ENCODE results near the gene CYP2C8.
"Not testable (repeated sequence)": the region's sequence is repeated elsewhere in the genome, so short reads cannot be mapped to it uniquely, and the experiment has no call there.

The CYP2C8 gene

DNA sequence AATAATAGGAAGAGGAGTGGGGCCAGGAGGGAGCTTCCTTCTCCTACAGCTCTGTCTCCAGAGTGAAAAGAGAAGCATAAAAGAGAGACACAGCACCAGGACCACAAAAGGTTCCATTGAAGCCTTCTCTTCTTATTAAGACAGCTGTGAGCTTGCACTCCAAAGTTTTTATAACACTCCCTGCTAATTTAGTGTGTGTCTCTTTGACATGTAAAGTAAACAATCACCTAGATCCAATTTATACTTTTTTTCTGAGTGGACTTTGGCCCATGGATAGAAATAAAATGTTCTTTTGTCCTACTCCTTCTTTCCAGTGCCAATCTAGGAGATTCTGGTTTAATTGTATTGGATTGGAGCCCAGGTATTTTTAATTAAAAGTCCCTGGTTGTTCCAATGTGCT is at the start of gene CYP2C8:
TSS of gene CYP2C8 (minus strand) at position 212 of the 400 bp plus-strand sequence. CDS start at position 117, 95 bp downstream.
- Histone ChIP-seq H3K9me3 (ENCODE audit: control insufficient read depth, low read length) (no peaks in the 10 kb centered on the region), H3K4me1 (ENCODE audit: control insufficient read depth, insufficient read depth, low read length) (no peaks in the 10 kb centered on the region), H3K36me3 (ENCODE audit: control insufficient read depth, insufficient read depth, low read length) (no peaks in the 10 kb centered on the region), H3K4me3 (ENCODE audit: low read length) (no peak within 1 kb of the TSS), H3K27me3 (ENCODE audit: control insufficient read depth, insufficient read depth, low read length) (no peaks in the 10 kb centered on the region), H3K9ac (ENCODE audit: low read length) (no peak within 1 kb of the TSS)

DNA sequence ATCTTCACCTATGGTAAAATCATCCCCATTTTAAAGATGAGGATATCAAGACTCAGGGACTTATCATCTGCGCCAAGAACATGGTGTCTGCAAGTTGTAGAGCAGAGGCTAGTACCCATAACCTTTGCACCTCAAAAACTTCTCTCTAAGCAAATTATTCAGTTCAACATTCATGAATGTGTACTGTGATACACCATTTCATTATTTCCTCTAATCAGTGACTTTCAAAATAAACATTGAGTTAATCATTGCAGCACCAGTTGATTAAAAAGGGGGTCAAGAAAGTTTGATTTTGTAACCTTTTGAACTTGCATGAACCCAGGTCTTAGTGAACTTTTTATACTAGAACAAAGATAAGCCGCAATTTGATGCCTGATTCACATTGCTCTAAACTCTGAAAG is 47.6 kb upstream of the CYP2C8 start:
- no peaks in the 10 kb centered on the region for H3K4me1 ChIP-seq (ENCODE audit: control insufficient read depth, insufficient read depth, low read length)
- H3K36me3 ChIP-seq (ENCODE audit: control insufficient read depth, insufficient read depth, low read length), result no peaks in the 10 kb centered on the region
- H3K27me3 ChIP-seq (ENCODE audit: control insufficient read depth, insufficient read depth, low read length), result no peaks in the 10 kb centered on the region
- H3K9me3 ChIP-seq (ENCODE audit: control insufficient read depth, low read length), result no peaks in the 10 kb centered on the region
- no peak overlapping the region for H3K9ac ChIP-seq (ENCODE audit: low read length)
- H3K4me3 ChIP-seq (ENCODE audit: low read length), result no peak overlapping the region

DNA sequence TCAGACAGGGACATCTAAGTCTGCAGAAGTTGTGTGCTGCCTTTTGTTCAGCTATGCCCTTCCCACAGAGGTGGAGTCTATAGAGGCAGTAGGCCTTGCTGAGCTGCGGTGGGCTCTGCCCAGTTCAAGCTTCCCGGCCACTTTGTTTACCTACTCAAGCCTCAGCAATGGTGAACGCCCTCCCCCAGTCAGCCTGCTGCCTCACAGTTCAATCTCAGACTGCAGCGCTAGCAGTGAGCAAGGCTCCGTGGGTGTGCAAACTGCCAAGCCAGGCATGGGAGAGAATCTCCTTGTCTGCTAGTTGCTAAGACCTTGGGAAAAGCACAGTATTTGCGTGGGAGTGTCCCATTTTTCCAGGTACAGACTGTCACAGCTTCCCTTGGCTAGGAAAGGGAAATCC is 41.5 kb upstream of the CYP2C8 start:
- not testable (repeated sequence) for H3K4me3 ChIP-seq (ENCODE audit: low read length); H3K36me3 ChIP-seq (ENCODE audit: control insufficient read depth, insufficient read depth, low read length); H3K9me3 ChIP-seq (ENCODE audit: control insufficient read depth, low read length); H3K9ac ChIP-seq (ENCODE audit: low read length); H3K27me3 ChIP-seq (ENCODE audit: control insufficient read depth, insufficient read depth, low read length); H3K4me1 ChIP-seq (ENCODE audit: control insufficient read depth, insufficient read depth, low read length)

DNA sequence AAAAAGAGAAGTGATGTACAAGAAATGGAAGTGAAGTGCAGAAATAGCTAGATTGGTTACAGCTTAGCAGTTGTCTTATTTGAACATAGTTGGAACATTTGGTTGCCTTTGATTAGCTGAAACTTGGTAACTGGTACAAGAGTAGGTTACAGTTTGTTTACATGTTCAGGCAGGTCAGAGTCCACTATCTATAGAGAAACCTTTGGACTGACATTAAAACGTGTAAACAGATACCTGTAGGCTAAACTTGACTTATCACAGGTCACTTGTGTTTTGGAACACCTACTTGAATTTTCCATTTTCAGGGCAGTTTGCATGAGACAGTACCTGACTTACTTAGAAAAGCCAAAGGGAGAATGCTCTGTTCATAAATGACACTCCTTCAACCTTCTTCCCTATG is 28.5 kb upstream of the CYP2C8 start:
- H3K4me3 ChIP-seq (ENCODE audit: low read length), result no peak overlapping the region
- no peak overlapping the region for H3K9ac ChIP-seq (ENCODE audit: low read length)
- H3K36me3 ChIP-seq (ENCODE audit: control insufficient read depth, insufficient read depth, low read length), result no peaks in the 10 kb centered on the region
- no peaks in the 10 kb centered on the region for H3K27me3 ChIP-seq (ENCODE audit: control insufficient read depth, insufficient read depth, low read length)
- no peaks in the 10 kb centered on the region for H3K9me3 ChIP-seq (ENCODE audit: control insufficient read depth, low read length)
- peaks cover 6% of the 10 kb centered on the region for H3K4me1 ChIP-seq (ENCODE audit: control insufficient read depth, insufficient read depth, low read length)

DNA sequence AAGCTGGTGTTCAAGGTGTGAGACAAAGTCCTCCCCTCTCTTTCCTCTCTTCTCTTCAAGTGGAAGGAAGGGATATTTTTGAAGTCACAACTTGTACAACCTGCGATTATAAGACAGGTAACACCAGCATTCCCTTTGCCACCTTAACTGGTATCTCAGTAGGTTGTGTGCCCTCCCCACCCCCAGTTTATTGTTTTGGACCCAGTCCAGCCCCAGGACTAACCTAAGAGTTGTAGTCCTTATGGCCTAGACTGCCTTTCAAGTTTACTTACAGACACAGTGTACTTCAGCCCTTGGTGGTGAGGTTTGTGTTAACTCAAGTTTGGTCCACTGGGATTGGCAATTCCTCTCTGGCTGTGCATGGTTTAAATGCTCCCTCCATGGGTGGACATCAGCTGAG is 26.8 kb upstream of the CYP2C8 start:
- Histone ChIP-seq H3K4me1 (ENCODE audit: control insufficient read depth, insufficient read depth, low read length) (peaks cover 6% of the 10 kb centered on the region), H3K9me3 (ENCODE audit: control insufficient read depth, low read length) (no peaks in the 10 kb centered on the region), H3K9ac (ENCODE audit: low read length) (no peak overlapping the region), H3K36me3 (ENCODE audit: control insufficient read depth, insufficient read depth, low read length) (no peaks in the 10 kb centered on the region), H3K27me3 (ENCODE audit: control insufficient read depth, insufficient read depth, low read length) (no peaks in the 10 kb centered on the region), H3K4me3 (ENCODE audit: low read length) (no peak overlapping the region)

DNA sequence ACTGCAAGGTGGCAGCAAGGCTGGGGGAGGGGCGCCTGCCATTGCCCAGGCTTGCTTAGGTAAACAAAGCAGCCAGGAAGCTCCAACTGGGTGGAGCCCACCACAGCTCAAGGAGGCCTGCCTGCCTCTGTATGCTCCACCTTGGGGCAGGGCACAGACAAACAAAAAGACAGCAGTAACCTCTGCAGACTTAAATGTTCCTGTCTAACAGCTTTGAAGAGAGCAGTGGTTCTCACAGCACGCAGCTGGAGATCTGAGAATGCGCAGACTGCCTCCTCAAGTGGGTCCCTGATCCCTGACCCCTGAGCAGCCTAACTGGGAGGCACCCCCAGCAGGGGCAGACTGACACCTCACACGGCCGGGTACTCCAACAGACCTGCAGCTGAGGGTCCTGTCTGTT is 10.3 kb upstream of the CYP2C8 start:
- not testable (repeated sequence) for H3K4me1 ChIP-seq (ENCODE audit: control insufficient read depth, insufficient read depth, low read length); H3K27me3 ChIP-seq (ENCODE audit: control insufficient read depth, insufficient read depth, low read length); H3K36me3 ChIP-seq (ENCODE audit: control insufficient read depth, insufficient read depth, low read length); H3K4me3 ChIP-seq (ENCODE audit: low read length); H3K9ac ChIP-seq (ENCODE audit: low read length); H3K9me3 ChIP-seq (ENCODE audit: control insufficient read depth, low read length)

DNA sequence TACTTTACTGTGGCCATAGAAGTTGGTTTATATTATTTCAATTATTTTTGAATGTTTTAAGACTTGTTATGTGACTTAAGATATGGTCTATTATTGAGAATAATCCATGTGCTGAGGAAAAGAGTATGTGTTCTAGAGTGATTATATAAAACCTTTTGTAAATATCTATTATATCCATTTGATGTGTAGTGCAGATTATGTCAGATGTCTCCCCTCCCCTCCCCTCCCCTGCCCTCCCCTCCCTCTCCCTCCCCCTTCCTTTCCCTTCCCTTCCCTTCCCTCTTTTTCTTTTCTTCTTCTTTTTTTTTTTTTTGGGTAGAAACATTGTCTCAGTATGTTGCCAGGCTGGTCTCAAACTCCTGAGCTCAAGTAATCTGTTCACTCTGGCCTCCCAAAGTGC is 8.3 kb upstream of the CYP2C8 start:
- H3K9ac ChIP-seq (ENCODE audit: low read length), result no peak overlapping the region
- H3K4me3 ChIP-seq (ENCODE audit: low read length), result no peak overlapping the region
- H3K27me3 ChIP-seq (ENCODE audit: control insufficient read depth, insufficient read depth, low read length), result no peaks in the 10 kb centered on the region
- H3K9me3 ChIP-seq (ENCODE audit: control insufficient read depth, low read length), result no peaks in the 10 kb centered on the region
- H3K36me3 ChIP-seq (ENCODE audit: control insufficient read depth, insufficient read depth, low read length), result no peaks in the 10 kb centered on the region
- H3K4me1 ChIP-seq (ENCODE audit: control insufficient read depth, insufficient read depth, low read length), result no peaks in the 10 kb centered on the region

DNA sequence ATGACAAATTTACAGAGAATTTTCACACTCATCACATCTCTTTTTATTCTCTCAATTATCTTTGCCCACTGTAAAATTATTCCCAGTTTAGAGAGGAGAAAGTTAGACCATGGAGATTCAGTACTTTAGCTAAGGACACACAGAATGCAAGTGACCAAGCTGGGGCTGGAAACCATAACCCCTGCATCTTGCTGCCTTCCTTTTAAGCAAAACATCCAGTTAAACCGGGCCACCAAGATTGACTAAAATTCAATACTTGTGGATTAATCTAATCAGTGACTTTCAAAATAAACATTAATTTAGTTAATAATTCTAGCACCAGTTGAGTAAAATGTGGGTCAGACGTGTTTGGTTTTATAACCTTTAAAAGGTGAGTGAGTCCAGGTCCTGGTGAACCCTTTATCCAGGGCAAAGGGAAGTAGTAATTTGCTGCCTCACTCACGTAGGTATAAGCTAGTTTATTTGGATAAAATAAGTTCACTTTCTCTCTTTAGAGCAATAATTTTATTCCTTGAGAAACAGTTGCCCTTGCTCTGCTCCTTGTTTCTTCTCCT is 1.9 kb upstream of the CYP2C8 start:
- H3K4me1 ChIP-seq (ENCODE audit: control insufficient read depth, insufficient read depth, low read length), result no peaks in the 10 kb centered on the region
- H3K27me3 ChIP-seq (ENCODE audit: control insufficient read depth, insufficient read depth, low read length), result no peaks in the 10 kb centered on the region
- H3K36me3 ChIP-seq (ENCODE audit: control insufficient read depth, insufficient read depth, low read length), result no peaks in the 10 kb centered on the region
- no peaks in the 10 kb centered on the region for H3K9me3 ChIP-seq (ENCODE audit: control insufficient read depth, low read length)
- no peak overlapping the region for H3K4me3 ChIP-seq (ENCODE audit: low read length)
- no peak overlapping the region for H3K9ac ChIP-seq (ENCODE audit: low read length)

DNA sequence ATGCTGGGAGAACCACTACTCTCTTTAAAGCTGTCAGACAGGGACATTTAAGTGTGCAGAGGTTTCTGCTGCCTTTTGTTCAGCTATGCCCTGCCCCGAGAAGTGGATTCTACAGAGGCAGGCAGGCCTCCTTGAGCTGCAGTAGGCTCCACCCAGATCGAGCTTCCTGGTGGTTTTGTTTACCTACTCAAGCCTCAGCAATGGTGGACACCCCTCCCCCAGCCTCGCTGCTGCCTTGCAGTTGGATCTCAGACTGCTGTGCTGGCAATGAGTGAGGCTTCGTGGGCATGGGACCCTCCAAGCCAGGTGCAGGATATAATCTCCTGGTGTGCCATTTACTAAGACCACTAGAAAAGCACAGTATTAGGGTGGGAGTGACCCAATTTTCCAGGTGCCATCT is 5.2 kb downstream of the CYP2C8 start:
- not testable (repeated sequence) for H3K4me1 ChIP-seq (ENCODE audit: control insufficient read depth, insufficient read depth, low read length); H3K9me3 ChIP-seq (ENCODE audit: control insufficient read depth, low read length); H3K4me3 ChIP-seq (ENCODE audit: low read length); H3K9ac ChIP-seq (ENCODE audit: low read length); H3K27me3 ChIP-seq (ENCODE audit: control insufficient read depth, insufficient read depth, low read length); H3K36me3 ChIP-seq (ENCODE audit: control insufficient read depth, insufficient read depth, low read length)

DNA sequence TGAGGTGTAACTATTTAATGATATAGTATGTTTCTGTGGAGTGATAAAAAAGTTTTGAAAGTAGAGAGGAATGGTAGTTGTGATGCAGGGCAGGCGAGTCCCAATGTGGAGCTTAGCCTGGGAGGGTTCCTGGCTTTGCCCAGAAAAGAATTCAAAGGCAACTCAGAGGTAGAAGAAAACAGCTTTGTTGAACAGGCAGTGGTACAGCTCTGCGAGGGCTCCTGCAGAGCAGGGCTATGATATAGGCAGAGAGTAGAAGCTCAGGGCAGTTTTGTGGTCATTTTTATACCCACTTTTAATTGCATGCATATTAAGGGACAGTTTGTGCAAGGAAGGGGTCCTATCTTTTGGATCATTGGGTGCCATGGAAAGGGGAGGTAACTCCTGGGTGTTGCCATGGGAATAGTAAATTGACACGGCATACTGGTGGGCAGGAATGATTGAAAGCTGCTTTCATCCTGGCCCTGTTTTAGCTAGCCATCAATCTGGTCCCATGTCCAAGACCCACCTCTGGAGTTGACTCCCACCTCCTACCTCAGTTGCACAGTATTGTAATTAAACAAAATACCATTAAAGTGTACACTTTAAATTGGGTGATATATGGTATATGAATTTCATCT is 12.4 kb downstream of the CYP2C8 start:
- no peaks in the 10 kb centered on the region for H3K27me3 ChIP-seq (ENCODE audit: control insufficient read depth, insufficient read depth, low read length)
- H3K9ac ChIP-seq (ENCODE audit: low read length), result no peak overlapping the region
- no peaks in the 10 kb centered on the region for H3K36me3 ChIP-seq (ENCODE audit: control insufficient read depth, insufficient read depth, low read length)
- no peaks in the 10 kb centered on the region for H3K4me1 ChIP-seq (ENCODE audit: control insufficient read depth, insufficient read depth, low read length)
- no peak overlapping the region for H3K4me3 ChIP-seq (ENCODE audit: low read length)
- no peaks in the 10 kb centered on the region for H3K9me3 ChIP-seq (ENCODE audit: control insufficient read depth, low read length)

DNA sequence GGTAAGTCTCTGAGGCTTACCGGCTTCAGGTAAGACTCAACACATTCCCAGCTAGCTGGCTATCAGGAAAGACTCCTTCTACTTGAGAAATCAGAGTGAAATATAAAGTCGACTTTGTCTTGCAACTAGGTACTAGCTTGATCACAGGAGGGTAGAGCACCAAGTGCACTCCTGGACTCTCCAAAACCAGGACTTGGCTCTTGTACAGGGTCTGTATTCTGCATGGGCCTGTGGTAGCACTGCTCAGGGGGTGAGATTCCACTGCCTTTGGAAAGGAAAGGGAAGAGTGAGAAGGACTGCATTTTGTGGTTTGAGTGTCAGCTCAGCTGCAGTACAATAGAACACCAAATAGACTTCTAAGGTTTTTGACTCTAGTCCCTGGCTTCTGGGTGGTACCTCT is 19.4 kb downstream of the CYP2C8 start:
- Histone ChIP-seq H3K9me3 (ENCODE audit: control insufficient read depth, low read length) (no peaks in the 10 kb centered on the region), H3K27me3 (ENCODE audit: control insufficient read depth, insufficient read depth, low read length) (no peaks in the 10 kb centered on the region), H3K4me1 (ENCODE audit: control insufficient read depth, insufficient read depth, low read length) (no peaks in the 10 kb centered on the region), H3K36me3 (ENCODE audit: control insufficient read depth, insufficient read depth, low read length) (no peaks in the 10 kb centered on the region), H3K4me3 (ENCODE audit: low read length) (no peak overlapping the region), H3K9ac (ENCODE audit: low read length) (no peak overlapping the region)

DNA sequence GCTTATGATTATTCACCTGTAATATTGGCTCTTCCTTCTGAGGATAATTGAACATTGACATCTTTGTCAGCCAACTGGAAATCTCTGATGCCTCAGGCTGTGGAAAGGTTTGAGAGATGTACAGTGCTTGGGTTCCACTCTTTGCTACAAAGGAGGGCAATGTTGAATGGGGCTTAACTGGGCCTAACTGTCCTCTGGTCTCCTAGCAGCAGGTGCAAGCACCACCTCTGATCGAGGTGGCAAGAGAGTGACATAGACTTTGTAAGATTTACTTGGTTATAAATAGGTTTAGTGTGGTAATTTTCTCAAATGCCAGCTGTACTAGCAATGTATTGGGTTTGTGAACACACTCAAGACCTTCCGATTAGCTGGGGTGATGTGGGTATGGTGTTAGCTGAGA is 21.1 kb downstream of the CYP2C8 start:
- Histone ChIP-seq H3K9ac (ENCODE audit: low read length) (no peak overlapping the region), H3K9me3 (ENCODE audit: control insufficient read depth, low read length) (no peaks in the 10 kb centered on the region), H3K4me1 (ENCODE audit: control insufficient read depth, insufficient read depth, low read length) (no peaks in the 10 kb centered on the region), H3K4me3 (ENCODE audit: low read length) (no peak overlapping the region), H3K36me3 (ENCODE audit: control insufficient read depth, insufficient read depth, low read length) (no peaks in the 10 kb centered on the region), H3K27me3 (ENCODE audit: control insufficient read depth, insufficient read depth, low read length) (no peaks in the 10 kb centered on the region)

DNA sequence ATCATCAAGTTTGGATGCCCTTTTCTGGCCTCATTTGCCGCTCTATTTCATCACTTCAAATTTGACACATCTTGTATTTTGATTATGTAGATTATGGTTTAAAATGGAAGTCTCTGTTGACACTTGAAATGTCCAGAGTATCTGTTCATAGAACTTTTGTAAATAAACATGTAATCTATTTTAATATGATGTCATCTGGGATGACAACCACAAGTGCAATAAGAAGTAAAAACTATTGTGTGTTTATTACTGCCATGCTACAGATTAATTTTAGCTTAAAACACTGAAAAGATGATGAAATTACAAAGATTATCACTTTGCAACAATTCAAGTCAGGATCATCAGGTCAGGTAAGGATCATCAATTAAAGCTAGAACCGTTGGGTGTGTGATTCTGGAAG is 30.0 kb downstream of the CYP2C8 start:
- Histone ChIP-seq H3K4me1 (ENCODE audit: control insufficient read depth, insufficient read depth, low read length) (no peaks in the 10 kb centered on the region), H3K9me3 (ENCODE audit: control insufficient read depth, low read length) (no peaks in the 10 kb centered on the region), H3K9ac (ENCODE audit: low read length) (no peak overlapping the region), H3K27me3 (ENCODE audit: control insufficient read depth, insufficient read depth, low read length) (no peaks in the 10 kb centered on the region), H3K4me3 (ENCODE audit: low read length) (no peak overlapping the region), H3K36me3 (ENCODE audit: control insufficient read depth, insufficient read depth, low read length) (no peaks in the 10 kb centered on the region)
